Astrocyte (in vitro differentiated cells and primary cell): ENCODE data around the gene FUT9.

Experiments
- CTCF ChIP-seq: IDR thresholded peaks from 2 replicates; pipeline ENCODE4 v1.5.1; 2011; ENCODE audit warnings: low read depth, mild to moderate bottlenecking, inconsistent platforms, low read length, moderate library complexity; ENCODE audit not compliant: insufficient read depth
- EZH2 ChIP-seq: IDR thresholded peaks from 2 replicates; pipeline ENCODE4 v1.6.1; 2012; ENCODE audit warnings: mild to moderate bottlenecking, low read length, inconsistent platforms; ENCODE audit not compliant: insufficient read depth

GRCh38 chr6:96002912-96003311 lies 12.9 kb upstream of the FUT9 start:
- no peak for TF ChIP-seq CTCF
- no peak for TF ChIP-seq EZH2
